Nephron (organoid): ENCODE measurements around the gene ANO3.

Experiments
- H3K27ac Mint-ChIP-seq, 3 experiments: 2 replicates each; pipeline ENCODE4 v1.8.0; 2020; ENCODE audit warnings: mixed read lengths in 3 of 3, mild to moderate bottlenecking in 2 of 3, moderate library complexity in 1 of 3
- H3K27me3 Mint-ChIP-seq: 2 replicates; pipeline ENCODE4 v1.8.0; 2021; ENCODE audit warnings: low read depth, mild to moderate bottlenecking, moderate library complexity, mixed read lengths
- H3K36me3 Mint-ChIP-seq: 2 replicates; pipeline ENCODE4 v1.8.0; 2020; ENCODE audit warnings: low read depth, mixed read lengths
- H3K4me1 Mint-ChIP-seq: 2 replicates; pipeline ENCODE4 v1.8.0; 2020; ENCODE audit warnings: mixed read lengths
- H3K4me3 Mint-ChIP-seq, 3 experiments: 2 replicates each; pipeline ENCODE4 v1.8.0; 2020; ENCODE audit warnings: mild to moderate bottlenecking in 3 of 3, mixed read lengths in 3 of 3, moderate library complexity in 2 of 3
- H3K9me3 Mint-ChIP-seq: 2 replicates; pipeline ENCODE4 v1.8.0; 2020; ENCODE audit warnings: mixed read lengths
- TF ChIP-seq, protein P1 (sequence below), 3 experiments: fragments of 200-600 bp; sonication (generic); IDR thresholded peaks; one replicate each; pipeline ENCODE4 v1.5.0; 2021; ENCODE audit warnings: antibody characterized with exemption in 3 of 3; ENCODE audit not compliant: unreplicated experiment in 3 of 3

ANO3 gene

DNA sequence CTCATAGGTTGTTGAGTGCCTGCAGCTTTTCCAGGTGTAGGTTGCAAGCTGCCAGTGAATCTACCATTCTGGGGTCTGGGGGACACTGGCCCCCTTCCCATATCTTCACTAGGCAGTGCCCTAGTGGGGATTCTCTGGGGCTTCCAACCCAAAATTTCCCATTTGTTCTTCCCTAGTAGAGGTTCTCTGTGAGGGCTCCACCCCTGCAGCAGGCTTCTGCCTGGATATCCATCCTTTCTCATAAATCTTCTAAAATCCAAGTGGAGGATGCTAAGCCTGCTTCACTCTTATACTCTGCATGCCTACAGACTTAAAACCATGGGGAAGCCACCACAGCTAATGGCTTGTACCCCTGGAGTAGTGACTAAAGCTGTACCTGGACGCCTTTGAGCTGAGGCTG is 33.4 kb downstream of the ANO3 start:
- TF ChIP-seq, protein P1, sequence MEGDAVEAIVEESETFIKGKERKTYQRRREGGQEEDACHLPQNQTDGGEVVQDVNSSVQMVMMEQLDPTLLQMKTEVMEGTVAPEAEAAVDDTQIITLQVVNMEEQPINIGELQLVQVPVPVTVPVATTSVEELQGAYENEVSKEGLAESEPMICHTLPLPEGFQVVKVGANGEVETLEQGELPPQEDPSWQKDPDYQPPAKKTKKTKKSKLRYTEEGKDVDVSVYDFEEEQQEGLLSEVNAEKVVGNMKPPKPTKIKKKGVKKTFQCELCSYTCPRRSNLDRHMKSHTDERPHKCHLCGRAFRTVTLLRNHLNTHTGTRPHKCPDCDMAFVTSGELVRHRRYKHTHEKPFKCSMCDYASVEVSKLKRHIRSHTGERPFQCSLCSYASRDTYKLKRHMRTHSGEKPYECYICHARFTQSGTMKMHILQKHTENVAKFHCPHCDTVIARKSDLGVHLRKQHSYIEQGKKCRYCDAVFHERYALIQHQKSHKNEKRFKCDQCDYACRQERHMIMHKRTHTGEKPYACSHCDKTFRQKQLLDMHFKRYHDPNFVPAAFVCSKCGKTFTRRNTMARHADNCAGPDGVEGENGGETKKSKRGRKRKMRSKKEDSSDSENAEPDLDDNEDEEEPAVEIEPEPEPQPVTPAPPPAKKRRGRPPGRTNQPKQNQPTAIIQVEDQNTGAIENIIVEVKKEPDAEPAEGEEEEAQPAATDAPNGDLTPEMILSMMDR (IDR thresholded peaks at IDR 0.05; ENCODE audit: unreplicated experiment in 3 of 3): no peak
- Mint-ChIP-seq H3K4me1 (no peaks in the 10 kb centered on the region), H3K9me3 (peaks cover 34% of the 10 kb centered on the region), H3K27me3 (no peaks in the 10 kb centered on the region), H3K36me3 (peaks cover 6% of the 10 kb centered on the region), H3K27ac (no peak overlapping the region), H3K4me3 (no peak overlapping the region)

DNA sequence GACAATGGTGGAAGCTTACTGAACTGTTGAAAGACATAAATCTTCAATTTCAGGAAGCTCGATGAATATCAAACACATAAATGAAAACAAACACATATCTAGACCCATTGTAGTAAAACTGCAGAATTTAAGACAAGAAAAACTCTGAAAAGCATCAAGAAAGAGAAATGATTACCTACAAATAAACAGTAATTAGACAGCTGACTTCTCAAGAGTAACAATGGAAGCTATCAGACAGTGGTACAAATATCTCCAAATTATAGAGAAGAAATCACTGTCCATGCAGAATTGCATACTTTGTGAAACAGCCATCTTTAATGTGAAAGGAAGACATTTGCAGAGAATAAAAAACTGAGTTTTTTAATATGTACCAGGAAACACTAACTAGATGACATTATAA is 45.7 kb downstream of the ANO3 start:
- no peaks in the 10 kb centered on the region for H3K4me1 Mint-ChIP-seq
- peaks cover 4% of the 10 kb centered on the region for H3K36me3 Mint-ChIP-seq
- H3K27me3 Mint-ChIP-seq: no peaks in the 10 kb centered on the region
- TF ChIP-seq, protein P1 (IDR thresholded peaks at IDR 0.05; ENCODE audit: unreplicated experiment in 3 of 3): no peak
- peaks cover 44% of the 10 kb centered on the region for H3K9me3 Mint-ChIP-seq
- H3K27ac Mint-ChIP-seq: no peak overlapping the region
- no peak overlapping the region for H3K4me3 Mint-ChIP-seq

DNA sequence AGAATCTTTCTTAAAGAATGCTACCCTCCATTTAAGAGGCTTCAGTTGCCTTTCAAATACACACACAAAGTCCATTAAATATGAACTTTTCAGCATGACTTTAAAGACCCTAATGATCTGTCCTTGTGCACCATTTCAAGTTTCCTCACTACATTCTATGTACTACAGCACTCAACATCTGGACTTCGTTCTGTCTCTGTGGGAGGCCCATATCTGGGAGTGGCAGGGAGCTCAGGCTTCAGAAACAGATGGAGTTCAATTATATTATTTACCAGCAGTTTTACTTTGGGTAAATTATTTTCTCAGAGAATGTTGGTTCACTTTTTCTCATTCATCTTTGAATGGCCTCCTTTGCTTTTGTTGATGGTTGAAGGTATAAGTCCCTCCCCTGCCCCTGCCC is 67.4 kb downstream of the ANO3 start:
- TF ChIP-seq, protein P1 (IDR thresholded peaks at IDR 0.05; ENCODE audit: unreplicated experiment in 3 of 3): no peak
- no peaks in the 10 kb centered on the region for H3K36me3 Mint-ChIP-seq
- H3K4me3 Mint-ChIP-seq: no peak overlapping the region
- H3K9me3 Mint-ChIP-seq: peaks cover 6% of the 10 kb centered on the region
- no peaks in the 10 kb centered on the region for H3K27me3 Mint-ChIP-seq
- H3K4me1 Mint-ChIP-seq: no peaks in the 10 kb centered on the region
- H3K27ac Mint-ChIP-seq: no peak overlapping the region

DNA sequence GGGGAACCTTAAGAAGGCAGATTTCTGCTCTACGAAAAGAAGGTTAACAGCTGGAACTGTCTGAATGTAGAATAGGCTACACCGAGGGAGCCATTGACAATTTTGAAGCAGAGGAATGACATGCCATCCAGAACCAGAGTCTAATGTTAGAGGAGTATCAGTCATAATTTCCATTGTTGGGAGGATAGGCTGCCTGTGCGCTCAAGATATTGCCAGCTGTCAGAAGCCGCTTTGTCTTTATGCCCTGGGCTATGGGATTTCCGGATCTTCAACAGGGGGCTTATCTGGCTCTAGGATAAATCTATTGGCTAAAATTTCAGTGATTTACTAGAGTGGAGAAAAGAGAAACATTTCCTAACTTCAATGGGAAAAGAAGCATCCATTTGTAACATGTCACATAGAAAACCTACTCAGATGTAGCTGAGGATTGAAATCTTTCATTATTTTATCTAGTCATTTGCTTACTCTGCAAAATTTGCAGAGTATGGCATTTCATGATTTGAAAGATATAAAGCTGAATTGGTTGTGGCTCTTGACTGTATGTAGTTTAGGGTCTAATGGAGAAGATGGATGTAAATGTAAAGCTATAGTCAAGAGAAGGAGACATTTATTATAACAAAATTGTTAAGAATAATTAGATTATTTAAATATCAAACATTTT is 78.9 kb downstream of the ANO3 start:
- Mint-ChIP-seq H3K27me3 (no peaks in the 10 kb centered on the region), H3K4me1 (no peaks in the 10 kb centered on the region), H3K36me3 (no peaks in the 10 kb centered on the region), H3K9me3 (no peaks in the 10 kb centered on the region), H3K27ac (no peak overlapping the region), H3K4me3 (no peak overlapping the region)
- TF ChIP-seq, protein P1 (IDR thresholded peaks at IDR 0.05; ENCODE audit: unreplicated experiment in 3 of 3): no peak

DNA sequence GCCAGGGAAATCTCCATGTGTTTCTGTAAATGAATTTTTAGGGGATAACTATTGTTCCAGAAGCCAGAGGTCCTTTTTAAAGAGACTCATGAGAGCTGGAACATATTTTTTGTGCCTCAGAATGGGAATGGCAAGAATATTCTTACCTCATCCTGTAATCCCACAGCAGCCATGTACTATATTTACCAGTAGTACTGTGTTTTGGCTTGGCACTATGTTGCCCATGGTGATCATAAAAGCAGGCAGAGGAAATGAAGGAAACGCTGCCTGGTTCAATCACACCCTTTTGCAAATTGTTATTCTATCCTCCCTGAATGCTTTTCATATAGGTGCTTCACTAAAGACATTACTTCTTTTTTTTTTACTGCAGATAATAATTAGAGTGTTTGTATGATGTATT is 81.0 kb downstream of the ANO3 start:
- Mint-ChIP-seq H3K27me3 (no peaks in the 10 kb centered on the region), H3K27ac (no peak overlapping the region), H3K9me3 (no peaks in the 10 kb centered on the region), H3K36me3 (no peaks in the 10 kb centered on the region), H3K4me1 (no peaks in the 10 kb centered on the region), H3K4me3 (no peak overlapping the region)
- TF ChIP-seq, protein P1 (IDR thresholded peaks at IDR 0.05; ENCODE audit: unreplicated experiment in 3 of 3): no peak

DNA sequence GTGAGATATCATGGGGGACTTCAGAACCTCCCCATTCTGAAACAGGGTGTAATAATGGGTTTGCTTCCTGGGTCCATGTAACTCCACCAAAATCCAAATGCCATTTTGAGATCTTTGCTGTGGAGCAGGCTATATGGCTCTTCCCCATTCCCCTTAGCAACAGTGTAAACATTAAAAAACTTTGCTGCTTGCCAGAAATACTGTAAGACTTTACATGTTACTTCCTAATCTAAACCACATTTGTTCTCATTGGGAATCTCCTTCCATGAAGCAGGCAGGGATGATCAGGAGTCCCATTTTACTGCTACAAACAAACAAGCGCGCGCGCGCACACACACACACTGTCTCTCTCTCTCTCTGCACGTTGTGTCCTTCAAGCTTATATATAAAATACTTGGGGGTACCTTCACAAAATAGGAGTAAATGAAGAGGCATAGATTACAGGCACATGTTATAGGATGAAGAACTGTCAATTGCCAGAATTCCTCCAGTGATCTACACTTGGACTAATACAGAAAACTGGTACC is 86.5 kb downstream of the ANO3 start:
- TF ChIP-seq, protein P1 (IDR thresholded peaks at IDR 0.05; ENCODE audit: unreplicated experiment in 3 of 3): no peak
- H3K4me3 Mint-ChIP-seq: no peak overlapping the region
- no peaks in the 10 kb centered on the region for H3K4me1 Mint-ChIP-seq
- no peaks in the 10 kb centered on the region for H3K9me3 Mint-ChIP-seq
- no peaks in the 10 kb centered on the region for H3K27me3 Mint-ChIP-seq
- no peaks in the 10 kb centered on the region for H3K36me3 Mint-ChIP-seq
- H3K27ac Mint-ChIP-seq: no peak overlapping the region
